K562 (cell line): ENCODE results near the gene TOR1A. TPM values are rescaled to one million over a fixed set of nuclear protein-coding genes. Genes with fewer than 3 reads are reported as not detected.

Experiments
- ATF7 ChIP-seq: fragments of 450-650 bp; IDR thresholded peaks from 2 replicates; pipeline ENCODE4 v1.7.1; 2014; ENCODE audit warnings: mild to moderate bottlenecking, moderate library complexity
- CC2D1A ChIP-seq: fragments of 450-650 bp; IDR thresholded peaks from 2 replicates; pipeline ENCODE4 v1.6.1; 2017; ENCODE audit warnings: mild to moderate bottlenecking
- EP300 ChIP-seq: IDR thresholded peaks from 2 replicates; pipeline ENCODE4 v1.6.1; 2012; ENCODE audit warnings: low read length, improper control_type of control experiment
- HDAC1 ChIP-seq, 2 experiments: fragments of 450-650 bp; IDR thresholded peaks; 2 replicates each; pipeline ENCODE4 v1.6.1; 2016 to 2017; ENCODE audit warnings: inconsistent platforms in 1 of 2, mild to moderate bottlenecking in 1 of 2, moderate library complexity in 1 of 2
- KDM1A ChIP-seq, 2 experiments: fragments of 450-650 bp; IDR thresholded peaks; 2 replicates each; pipeline ENCODE4 v1.6.1; 2016; ENCODE audit warnings: mild to moderate bottlenecking in 2 of 2
- LARP7 ChIP-seq: fragments of 450-650 bp; IDR thresholded peaks from 2 replicates; pipeline ENCODE4 v1.6.1; 2016
- POLR3G ChIP-seq: IDR thresholded peaks from 2 replicates; pipeline ENCODE4 v1.6.1; 2011; ENCODE audit not compliant: insufficient read length, insufficient replicate concordance; ENCODE audit errors: extremely low read depth
- PPARD ChIP-seq: fragments of 250-450 bp; sonication (Bioruptor Pico); IDR thresholded peaks from 2 replicates; pipeline ENCODE4 v1.8.0; 2022; ENCODE audit warnings: inconsistent platforms, mild to moderate bottlenecking, moderate library complexity
- RCOR1 ChIP-seq, 2 experiments: IDR thresholded peaks; 2 replicates each; pipeline ENCODE4 v1.6.1; 2012; ENCODE audit warnings: low read depth in 2 of 2, low read length in 2 of 2, borderline replicate concordance in 1 of 2, improper control_type of control experiment in 1 of 2
- SMARCB1 ChIP-seq: IDR thresholded peaks from 2 replicates; pipeline ENCODE4 v1.6.1; 2011; ENCODE audit warnings: improper control_type of control experiment, low read depth; ENCODE audit not compliant: insufficient read length
- SP2 ChIP-seq: IDR thresholded peaks from 2 replicates; pipeline ENCODE4 v1.6.1; 2011; ENCODE audit warnings: mild to moderate bottlenecking, low read depth, low read length, moderate library complexity; ENCODE audit not compliant: poor library complexity, severe bottlenecking; ENCODE audit errors: extremely low read depth
- ZNF140 ChIP-seq: fragments of 250-450 bp; sonication (Bioruptor Pico); IDR thresholded peaks from 2 replicates; pipeline ENCODE4 v1.8.0; 2021; ENCODE audit warnings: moderate library complexity, mild to moderate bottlenecking, inconsistent platforms
- polyA plus RNA-seq, 8 experiments: library from polyadenylated mRNA; depleted of rRNA in 4 of 8; stranded (reverse) in 5 of 8; unstranded in 3 of 8; fragments of >200 nt; fragmentation: Nextera tagmentation in 2 of 8; fragmentation: Illumina TruSeq in 1 of 8; extraction: Ambion mirVana in 2 of 8; extraction: Trizol in 1 of 8; gene quantifications; 2 replicates each; pipeline versions ENCODE4 v1.2.1 to v1.2.3, GENCODE V29; 2011 to 2014; ENCODE audit warnings: inconsistent platforms in 1 of 8, missing spikeins in 1 of 8
- total RNA-seq, 7 experiments: library from RNA; depleted of rRNA in 6 of 7; stranded (reverse); fragments of >200 nt in 6 of 7; fragmentation: Illumina TruSeq in 2 of 7; extraction: Trizol in 2 of 7; gene quantifications; 2 replicates each; pipeline versions ENCODE4 v1.2.1 to v1.2.3, GENCODE V29; 2011 to 2021; ENCODE audit warnings: low replicate concordance in 1 of 7
- TF ChIP-seq, protein P1 (sequence below): fragments of 250-450 bp; sonication (Bioruptor Pico); IDR thresholded peaks from 2 replicates; pipeline ENCODE4 v1.9.0; 2021; ENCODE audit warnings: mild to moderate bottlenecking, inconsistent platforms
- TF ChIP-seq, protein P2 (sequence below): sonication (generic); formaldehyde crosslinking; IDR thresholded peaks from 2 replicates; pipeline ENCODE4 v1.8.0; 2022; ENCODE audit warnings: mild to moderate bottlenecking, missing genetic modification reagents
- TF ChIP-seq, protein P3 (sequence below): sonication (generic); formaldehyde crosslinking; IDR thresholded peaks from 2 replicates; pipeline ENCODE4 v1.8.1; 2023; ENCODE audit warnings: missing genetic modification reagents, mild to moderate bottlenecking, borderline replicate concordance
- TF ChIP-seq, protein P4 (sequence below): fragments of 200-800 bp; sonication (Bioruptor generic); IDR thresholded peaks from 2 replicates; pipeline ENCODE4 v1.6.1; 2017; ENCODE audit warnings: missing genetic modification characterization, missing compliant biosample characterization
- TF ChIP-seq, protein P5 (sequence below): fragments of 450-650 bp; IDR thresholded peaks from 2 replicates; pipeline ENCODE4 v1.6.1; 2016; ENCODE audit warnings: low read depth, mild to moderate bottlenecking, moderate library complexity

TOR1A gene
- total and polyA plus RNA-seq, 9 of the 15 experiments (the other 6 are each of a cell fraction or from before 2014, with no cell fraction given), result 4.5 to 85.8 (median 51.3) TPM

DNA sequence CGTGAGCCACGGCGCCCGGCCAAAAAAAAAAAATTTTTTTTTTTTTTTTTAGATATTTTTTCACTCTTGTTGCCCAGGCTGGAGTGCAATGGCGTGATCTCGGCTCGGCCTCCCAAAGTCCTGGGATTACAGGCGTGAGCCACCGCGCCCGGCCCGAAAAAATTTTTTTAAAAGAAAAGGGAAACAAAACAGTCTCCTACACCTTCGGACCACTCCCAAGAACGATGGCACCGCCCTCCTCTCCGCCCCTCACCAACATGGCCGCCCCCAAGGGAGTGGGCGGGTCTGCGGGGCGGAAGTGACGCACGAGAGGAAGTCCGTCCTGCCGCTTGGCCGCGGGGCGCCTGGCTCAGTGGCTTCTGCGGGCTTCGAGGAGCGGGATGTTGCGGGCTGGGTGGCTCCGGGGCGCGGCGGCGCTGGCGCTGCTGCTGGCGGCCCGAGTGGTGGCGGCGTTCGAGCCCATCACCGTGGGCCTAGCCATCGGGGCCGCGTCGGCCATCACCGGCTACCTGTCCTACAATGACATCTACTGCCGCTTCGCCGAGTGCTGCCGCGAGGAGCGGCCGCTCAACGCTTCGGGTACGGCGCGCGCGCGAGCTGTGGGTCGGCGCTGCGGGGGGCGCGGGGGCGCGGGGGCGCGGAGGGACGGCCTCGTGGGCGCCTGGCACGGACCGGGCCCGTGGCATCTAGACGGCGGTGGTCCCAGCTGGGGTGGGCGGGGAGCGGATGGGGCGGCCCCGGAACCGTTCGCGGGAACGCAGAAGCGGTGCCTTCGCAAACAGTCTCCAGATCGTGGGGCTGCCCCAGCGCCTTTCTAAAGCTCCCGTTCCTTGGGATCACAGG is 20.9 kb downstream of the TOR1A start, which contains the start of gene TOR1B (continued):
- TF ChIP-seq RCOR1 (IDR thresholded peaks at IDR 0.05; ENCODE audit: borderline replicate concordance in 1 of 2, low read depth in 2 of 2, low read length in 2 of 2) (peak; percentile 21 to 43; a peak in 2 of 4 replicates), HDAC1 (IDR thresholded peaks at IDR 0.05) (peak in 1 of 2 experiments; percentile 94; a peak in 2 of 4 replicates), KDM1A (IDR thresholded peaks at IDR 0.05) (no peak), POLR3G (no peak), CC2D1A (no peak), ZNF140 (CRISPR knock-in tag) (no peak), PPARD (CRISPR knock-in tag) (no peak), LARP7 (no peak), ATF7 (peak; percentile 85), EP300 (peak; percentile 16; the same call in 1 of the 2 replicates), SP2 (peak; percentile 2), SMARCB1 (no peak)
- TF ChIP-seq, protein P1, sequence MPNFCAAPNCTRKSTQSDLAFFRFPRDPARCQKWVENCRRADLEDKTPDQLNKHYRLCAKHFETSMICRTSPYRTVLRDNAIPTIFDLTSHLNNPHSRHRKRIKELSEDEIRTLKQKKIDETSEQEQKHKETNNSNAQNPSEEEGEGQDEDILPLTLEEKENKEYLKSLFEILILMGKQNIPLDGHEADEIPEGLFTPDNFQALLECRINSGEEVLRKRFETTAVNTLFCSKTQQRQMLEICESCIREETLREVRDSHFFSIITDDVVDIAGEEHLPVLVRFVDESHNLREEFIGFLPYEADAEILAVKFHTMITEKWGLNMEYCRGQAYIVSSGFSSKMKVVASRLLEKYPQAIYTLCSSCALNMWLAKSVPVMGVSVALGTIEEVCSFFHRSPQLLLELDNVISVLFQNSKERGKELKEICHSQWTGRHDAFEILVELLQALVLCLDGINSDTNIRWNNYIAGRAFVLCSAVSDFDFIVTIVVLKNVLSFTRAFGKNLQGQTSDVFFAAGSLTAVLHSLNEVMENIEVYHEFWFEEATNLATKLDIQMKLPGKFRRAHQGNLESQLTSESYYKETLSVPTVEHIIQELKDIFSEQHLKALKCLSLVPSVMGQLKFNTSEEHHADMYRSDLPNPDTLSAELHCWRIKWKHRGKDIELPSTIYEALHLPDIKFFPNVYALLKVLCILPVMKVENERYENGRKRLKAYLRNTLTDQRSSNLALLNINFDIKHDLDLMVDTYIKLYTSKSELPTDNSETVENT (CRISPR knock-in tag), result peak; percentile 94
- TF ChIP-seq, protein P2, sequence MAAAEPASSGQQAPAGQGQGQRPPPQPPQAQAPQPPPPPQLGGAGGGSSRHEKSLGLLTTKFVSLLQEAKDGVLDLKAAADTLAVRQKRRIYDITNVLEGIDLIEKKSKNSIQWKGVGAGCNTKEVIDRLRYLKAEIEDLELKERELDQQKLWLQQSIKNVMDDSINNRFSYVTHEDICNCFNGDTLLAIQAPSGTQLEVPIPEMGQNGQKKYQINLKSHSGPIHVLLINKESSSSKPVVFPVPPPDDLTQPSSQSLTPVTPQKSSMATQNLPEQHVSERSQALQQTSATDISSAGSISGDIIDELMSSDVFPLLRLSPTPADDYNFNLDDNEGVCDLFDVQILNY (CRISPR knock-in tag), result 0 out of 2 replicates have a peak, but pooled peaks have one; percentile 57
- TF ChIP-seq, protein P3, sequence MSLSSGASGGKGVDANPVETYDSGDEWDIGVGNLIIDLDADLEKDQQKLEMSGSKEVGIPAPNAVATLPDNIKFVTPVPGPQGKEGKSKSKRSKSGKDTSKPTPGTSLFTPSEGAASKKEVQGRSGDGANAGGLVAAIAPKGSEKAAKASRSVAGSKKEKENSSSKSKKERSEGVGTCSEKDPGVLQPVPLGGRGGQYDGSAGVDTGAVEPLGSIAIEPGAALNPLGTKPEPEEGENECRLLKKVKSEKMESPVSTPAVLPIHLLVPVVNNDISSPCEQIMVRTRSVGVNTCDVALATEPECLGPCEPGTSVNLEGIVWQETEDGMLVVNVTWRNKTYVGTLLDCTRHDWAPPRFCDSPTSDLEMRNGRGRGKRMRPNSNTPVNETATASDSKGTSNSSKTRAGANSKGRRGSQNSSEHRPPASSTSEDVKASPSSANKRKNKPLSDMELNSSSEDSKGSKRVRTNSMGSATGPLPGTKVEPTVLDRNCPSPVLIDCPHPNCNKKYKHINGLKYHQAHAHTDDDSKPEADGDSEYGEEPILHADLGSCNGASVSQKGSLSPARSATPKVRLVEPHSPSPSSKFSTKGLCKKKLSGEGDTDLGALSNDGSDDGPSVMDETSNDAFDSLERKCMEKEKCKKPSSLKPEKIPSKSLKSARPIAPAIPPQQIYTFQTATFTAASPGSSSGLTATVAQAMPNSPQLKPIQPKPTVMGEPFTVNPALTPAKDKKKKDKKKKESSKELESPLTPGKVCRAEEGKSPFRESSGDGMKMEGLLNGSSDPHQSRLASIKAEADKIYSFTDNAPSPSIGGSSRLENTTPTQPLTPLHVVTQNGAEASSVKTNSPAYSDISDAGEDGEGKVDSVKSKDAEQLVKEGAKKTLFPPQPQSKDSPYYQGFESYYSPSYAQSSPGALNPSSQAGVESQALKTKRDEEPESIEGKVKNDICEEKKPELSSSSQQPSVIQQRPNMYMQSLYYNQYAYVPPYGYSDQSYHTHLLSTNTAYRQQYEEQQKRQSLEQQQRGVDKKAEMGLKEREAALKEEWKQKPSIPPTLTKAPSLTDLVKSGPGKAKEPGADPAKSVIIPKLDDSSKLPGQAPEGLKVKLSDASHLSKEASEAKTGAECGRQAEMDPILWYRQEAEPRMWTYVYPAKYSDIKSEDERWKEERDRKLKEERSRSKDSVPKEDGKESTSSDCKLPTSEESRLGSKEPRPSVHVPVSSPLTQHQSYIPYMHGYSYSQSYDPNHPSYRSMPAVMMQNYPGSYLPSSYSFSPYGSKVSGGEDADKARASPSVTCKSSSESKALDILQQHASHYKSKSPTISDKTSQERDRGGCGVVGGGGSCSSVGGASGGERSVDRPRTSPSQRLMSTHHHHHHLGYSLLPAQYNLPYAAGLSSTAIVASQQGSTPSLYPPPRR, result no peak
- TF ChIP-seq, protein P4, sequence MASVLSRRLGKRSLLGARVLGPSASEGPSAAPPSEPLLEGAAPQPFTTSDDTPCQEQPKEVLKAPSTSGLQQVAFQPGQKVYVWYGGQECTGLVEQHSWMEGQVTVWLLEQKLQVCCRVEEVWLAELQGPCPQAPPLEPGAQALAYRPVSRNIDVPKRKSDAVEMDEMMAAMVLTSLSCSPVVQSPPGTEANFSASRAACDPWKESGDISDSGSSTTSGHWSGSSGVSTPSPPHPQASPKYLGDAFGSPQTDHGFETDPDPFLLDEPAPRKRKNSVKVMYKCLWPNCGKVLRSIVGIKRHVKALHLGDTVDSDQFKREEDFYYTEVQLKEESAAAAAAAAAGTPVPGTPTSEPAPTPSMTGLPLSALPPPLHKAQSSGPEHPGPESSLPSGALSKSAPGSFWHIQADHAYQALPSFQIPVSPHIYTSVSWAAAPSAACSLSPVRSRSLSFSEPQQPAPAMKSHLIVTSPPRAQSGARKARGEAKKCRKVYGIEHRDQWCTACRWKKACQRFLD (CRISPR knock-in tag), result 0 out of 2 replicates have a peak, but pooled peaks have one; percentile 16
- TF ChIP-seq, protein P5, sequence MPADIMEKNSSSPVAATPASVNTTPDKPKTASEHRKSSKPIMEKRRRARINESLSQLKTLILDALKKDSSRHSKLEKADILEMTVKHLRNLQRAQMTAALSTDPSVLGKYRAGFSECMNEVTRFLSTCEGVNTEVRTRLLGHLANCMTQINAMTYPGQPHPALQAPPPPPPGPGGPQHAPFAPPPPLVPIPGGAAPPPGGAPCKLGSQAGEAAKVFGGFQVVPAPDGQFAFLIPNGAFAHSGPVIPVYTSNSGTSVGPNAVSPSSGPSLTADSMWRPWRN, result peak; percentile 5; the same call in 1 of the 2 replicates
